ENCODE data around the gene HMOX2.

The HMOX2 gene

DNA sequence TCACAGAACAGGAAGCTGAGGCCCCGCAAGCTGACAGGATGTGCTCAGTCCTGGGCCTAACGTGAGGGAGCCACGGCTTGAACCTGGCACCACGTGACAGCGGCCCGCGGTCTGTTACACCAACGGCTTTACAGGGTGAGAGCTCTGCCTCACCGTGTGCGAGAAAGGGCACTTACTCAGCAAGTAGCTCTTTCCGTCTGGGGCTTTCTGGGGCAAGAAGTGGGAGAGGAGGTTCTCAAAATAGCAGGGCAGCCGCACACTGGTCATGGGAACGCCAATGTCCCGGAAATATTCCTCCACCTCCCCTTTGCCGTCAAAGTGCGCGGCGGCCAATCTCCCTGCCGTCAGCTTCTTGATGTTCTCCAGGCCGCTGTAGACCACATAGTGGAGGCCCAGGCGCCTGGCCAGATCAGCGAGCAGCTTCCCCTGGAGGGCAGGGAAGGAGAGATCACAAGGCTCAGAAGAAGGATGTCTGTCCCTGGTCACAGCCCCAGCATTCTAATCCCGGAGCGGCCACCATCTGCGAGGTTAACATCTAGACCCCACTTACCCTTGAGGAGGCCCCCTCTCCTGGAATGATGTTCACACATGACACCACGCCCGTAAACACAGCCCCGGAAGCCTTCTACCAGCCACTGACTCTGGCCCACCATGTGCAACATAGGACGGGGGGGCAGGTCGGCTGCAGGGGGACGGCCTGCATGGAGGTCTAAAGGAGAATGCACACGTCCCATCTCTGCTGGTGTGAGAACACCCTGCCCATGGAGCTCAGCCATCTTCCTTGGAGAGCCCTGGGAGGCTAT is 10.0 kb upstream of the HMOX2 start:
- Histone ChIP-seq H3K36me3 (ENCODE audit: insufficient read depth, insufficient read length, low read length) (peaks cover 73% of the 10 kb centered on the region), H3K9ac (ENCODE audit: insufficient read length, low read depth) (no peak overlapping the region), H3K27me3 (ENCODE audit: insufficient read depth, insufficient read length) (no peaks in the 10 kb centered on the region), H3K4me1 (ENCODE audit: insufficient read depth, insufficient read length) (peaks cover 6% of the 10 kb centered on the region), H3K9me3 (ENCODE audit: insufficient read depth, low read length) (no peaks in the 10 kb centered on the region), H3K4me3 (ENCODE audit: insufficient read length, low read depth) (no peak overlapping the region)
- no peak for DNase-seq (ENCODE audit: low read depth, low spot score)
- no peak for TF ChIP-seq YY1 (IDR thresholded peaks at IDR 0.05; ENCODE audit: insufficient read depth, insufficient read length)

DNA sequence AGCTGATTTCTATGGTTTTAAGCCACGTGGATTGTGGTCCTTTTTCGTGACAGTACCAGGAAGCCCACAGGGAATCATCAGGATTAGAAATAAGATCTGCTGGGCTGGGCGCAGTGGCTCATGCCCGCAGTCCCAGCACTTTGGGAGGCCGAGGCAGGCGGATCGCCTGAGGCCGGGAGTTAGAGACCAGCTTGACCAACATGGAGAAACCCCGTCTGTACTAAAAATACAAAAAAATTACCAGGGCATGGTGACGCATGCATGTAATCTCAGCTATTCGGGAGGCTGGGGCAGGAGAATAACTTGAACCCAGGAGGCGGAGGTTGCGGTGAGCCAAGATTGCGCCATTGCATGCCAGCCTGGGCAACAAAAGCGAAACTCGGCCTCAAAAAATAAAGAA is 8.3 kb upstream of the HMOX2 start:
- DNase-seq (ENCODE audit: low read depth, low spot score) = no peak
- Histone ChIP-seq H3K9me3 (ENCODE audit: insufficient read depth, low read length) (no peaks in the 10 kb centered on the region), H3K36me3 (ENCODE audit: insufficient read depth, insufficient read length, low read length) (peaks cover 62% of the 10 kb centered on the region), H3K4me3 (ENCODE audit: insufficient read length, low read depth) (no peak overlapping the region), H3K9ac (ENCODE audit: insufficient read length, low read depth) (no peak overlapping the region), H3K4me1 (ENCODE audit: insufficient read depth, insufficient read length) (peaks cover 4% of the 10 kb centered on the region), H3K27me3 (ENCODE audit: insufficient read depth, insufficient read length) (no peaks in the 10 kb centered on the region)
- TF ChIP-seq YY1 (IDR thresholded peaks at IDR 0.05; ENCODE audit: insufficient read depth, insufficient read length) (no peak), ZNF274 (IDR thresholded peaks at IDR 0.05; ENCODE audit: low read depth, low read length) (no peak), SUZ12 (IDR thresholded peaks at IDR 0.05; ENCODE audit: extremely low read depth, insufficient read depth, insufficient read length) (no peak)

DNA sequence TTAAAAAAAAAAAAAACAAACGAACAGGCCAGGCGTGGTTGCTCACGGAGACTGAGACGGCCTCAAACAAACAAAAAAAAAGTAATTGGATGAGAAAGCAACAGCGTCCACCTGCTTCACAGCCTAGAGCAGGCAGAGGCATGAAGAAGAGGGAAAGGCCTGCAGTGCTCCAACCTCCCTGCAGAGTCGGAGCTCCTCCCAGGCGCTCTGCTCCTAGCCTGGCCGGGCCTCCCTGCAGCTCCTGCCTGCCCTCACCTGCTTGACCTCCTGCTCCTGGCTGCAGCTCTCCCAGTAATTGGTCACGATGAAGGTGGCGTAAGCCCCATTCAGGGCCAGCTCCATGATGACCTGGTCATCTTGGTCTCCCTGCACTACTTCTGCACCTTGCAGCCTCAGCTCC is 7.2 kb upstream of the HMOX2 start:
- DNase-seq (ENCODE audit: low read depth, low spot score) = no peak
- Histone ChIP-seq H3K4me3 (ENCODE audit: insufficient read length, low read depth) (no peak overlapping the region), H3K36me3 (ENCODE audit: insufficient read depth, insufficient read length, low read length) (peaks cover 52% of the 10 kb centered on the region), H3K27me3 (ENCODE audit: insufficient read depth, insufficient read length) (no peaks in the 10 kb centered on the region), H3K4me1 (ENCODE audit: insufficient read depth, insufficient read length) (no peaks in the 10 kb centered on the region), H3K9me3 (ENCODE audit: insufficient read depth, low read length) (no peaks in the 10 kb centered on the region), H3K9ac (ENCODE audit: insufficient read length, low read depth) (no peak overlapping the region)
- TF ChIP-seq ZNF274 (IDR thresholded peaks at IDR 0.05; ENCODE audit: low read depth, low read length) = no peak
- TF ChIP-seq SUZ12 (IDR thresholded peaks at IDR 0.05; ENCODE audit: extremely low read depth, insufficient read depth, insufficient read length) = no peak
- TF ChIP-seq YY1 (IDR thresholded peaks at IDR 0.05; ENCODE audit: insufficient read depth, insufficient read length) = no peak

DNA sequence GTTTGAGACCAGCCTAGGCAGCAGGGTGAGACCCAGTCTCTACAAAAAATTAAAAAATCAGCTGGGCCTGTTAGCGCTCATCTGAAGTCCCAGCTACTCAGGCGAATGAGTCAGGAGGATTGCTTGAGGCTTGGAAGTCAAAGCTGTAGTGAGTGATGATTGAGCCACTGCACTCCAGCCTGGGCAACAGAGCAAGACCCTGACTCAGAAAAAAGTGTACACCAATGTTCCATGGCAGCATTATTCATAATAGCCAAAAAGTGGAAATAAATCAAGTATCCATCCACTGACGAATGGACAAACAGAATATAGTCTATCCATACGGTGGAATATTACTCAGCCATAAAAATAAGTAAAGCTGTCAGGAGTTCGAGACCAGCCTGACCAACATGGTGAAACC is 4.3 kb upstream of the HMOX2 start:
- no peak for DNase-seq (ENCODE audit: low read depth, low spot score)
- peaks cover 27% of the 10 kb centered on the region for H3K36me3 ChIP-seq (ENCODE audit: insufficient read depth, insufficient read length, low read length)
- TF ChIP-seq YY1 (IDR thresholded peaks at IDR 0.05; ENCODE audit: insufficient read depth, insufficient read length) = no peak
- H3K9ac ChIP-seq (ENCODE audit: insufficient read length, low read depth) = no peak overlapping the region
- no peak overlapping the region for H3K4me3 ChIP-seq (ENCODE audit: insufficient read length, low read depth)
- H3K4me1 ChIP-seq (ENCODE audit: insufficient read depth, insufficient read length) = no peaks in the 10 kb centered on the region
- peaks cover 10% of the 10 kb centered on the region; the same call in 1 of the 2 replicates for H3K9me3 ChIP-seq (ENCODE audit: insufficient read depth, low read length)
- no peaks in the 10 kb centered on the region for H3K27me3 ChIP-seq (ENCODE audit: insufficient read depth, insufficient read length)

DNA sequence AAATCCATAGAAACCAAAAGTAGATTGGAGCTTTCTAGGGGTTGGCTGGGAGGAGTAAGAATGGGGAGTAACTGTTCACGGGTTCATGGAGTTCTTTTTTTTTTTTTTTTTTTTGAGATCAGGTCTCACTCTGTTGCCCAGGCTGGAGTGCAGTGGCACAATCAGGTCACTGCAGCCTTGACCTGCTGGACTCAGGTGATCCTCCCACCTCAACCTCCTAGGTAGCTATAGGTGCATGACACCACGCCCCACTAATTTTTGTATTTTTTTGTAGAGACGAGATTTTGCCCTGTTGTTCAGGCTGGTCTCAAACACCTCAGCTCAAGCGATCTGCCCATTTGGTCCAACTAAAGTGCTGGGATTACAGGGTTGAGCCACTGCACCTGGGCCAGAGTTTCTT is 3.3 kb upstream of the HMOX2 start:
- Histone ChIP-seq H3K9ac (ENCODE audit: insufficient read length, low read depth) (no peak overlapping the region), H3K4me3 (ENCODE audit: insufficient read length, low read depth) (no peak overlapping the region), H3K9me3 (ENCODE audit: insufficient read depth, low read length) (peaks cover 10% of the 10 kb centered on the region; the same call in 1 of the 2 replicates), H3K4me1 (ENCODE audit: insufficient read depth, insufficient read length) (no peaks in the 10 kb centered on the region), H3K27me3 (ENCODE audit: insufficient read depth, insufficient read length) (no peaks in the 10 kb centered on the region), H3K36me3 (ENCODE audit: insufficient read depth, insufficient read length, low read length) (peaks cover 18% of the 10 kb centered on the region)
- no peak for DNase-seq (ENCODE audit: low read depth, low spot score)
- TF ChIP-seq SUZ12 (IDR thresholded peaks at IDR 0.05; ENCODE audit: extremely low read depth, insufficient read depth, insufficient read length) (no peak), YY1 (IDR thresholded peaks at IDR 0.05; ENCODE audit: insufficient read depth, insufficient read length) (no peak), ZNF274 (IDR thresholded peaks at IDR 0.05; ENCODE audit: low read depth, low read length) (no peak)

DNA sequence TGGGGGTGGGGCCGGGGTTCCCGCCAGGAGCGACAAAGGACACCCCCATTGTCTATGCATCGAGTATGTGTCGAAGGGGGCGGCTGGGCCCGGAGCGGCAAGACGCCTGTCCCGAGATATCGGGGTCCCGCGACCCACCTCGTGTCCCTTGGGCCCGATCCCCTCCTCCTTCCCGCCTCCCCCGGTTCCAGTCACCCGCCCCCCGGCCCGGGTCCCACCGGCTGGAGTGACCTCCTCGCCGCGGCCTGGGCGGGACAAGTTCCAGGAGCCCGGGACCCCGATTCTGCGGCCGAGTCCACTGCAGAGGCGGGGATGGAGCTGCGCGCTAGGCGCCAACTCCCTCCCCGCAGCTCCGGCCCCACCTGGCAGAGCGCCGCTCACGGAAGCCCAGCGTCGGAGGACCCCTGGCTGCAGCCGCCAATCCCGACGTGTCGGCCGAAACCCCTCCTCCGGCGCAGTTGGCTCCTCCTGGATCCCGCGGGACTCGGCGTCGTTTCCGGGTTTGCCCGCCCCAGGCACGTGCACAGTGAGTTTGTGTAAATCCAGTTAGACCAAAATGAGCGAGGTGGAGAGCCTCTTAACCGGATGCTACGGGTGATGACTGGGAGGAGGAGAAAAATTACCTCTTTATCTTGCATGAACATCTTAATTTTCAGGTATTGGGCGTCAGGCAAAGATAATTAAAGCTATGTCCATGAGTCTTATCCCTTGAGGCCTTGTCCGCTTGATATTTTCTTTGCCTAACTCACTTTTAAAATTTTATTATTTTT is 1.8 kb upstream of the HMOX2 start, which contains the start of gene NMRAL1:
Gene NMRAL1, minus strand, starts transcription at position 434 of the 770 bp plus-strand sequence. CDS start 493 bp downstream, outside the sequence.
- TF ChIP-seq SUZ12 (IDR thresholded peaks at IDR 0.05; ENCODE audit: extremely low read depth, insufficient read depth, insufficient read length) = no peak
- no peak for TF ChIP-seq YY1 (IDR thresholded peaks at IDR 0.05; ENCODE audit: insufficient read depth, insufficient read length)
- TF ChIP-seq ZNF274 (IDR thresholded peaks at IDR 0.05; ENCODE audit: low read depth, low read length) = no peak
- Histone ChIP-seq H3K9ac (ENCODE audit: insufficient read length, low read depth) (peak within 1 kb of the TSS; percentile 83), H3K4me3 (ENCODE audit: insufficient read length, low read depth) (peak within 1 kb of the TSS; percentile 71), H3K36me3 (ENCODE audit: insufficient read depth, insufficient read length, low read length) (peaks cover 15% of the 10 kb centered on the region), H3K27me3 (ENCODE audit: insufficient read depth, insufficient read length) (no peaks in the 10 kb centered on the region), H3K4me1 (ENCODE audit: insufficient read depth, insufficient read length) (no peaks in the 10 kb centered on the region), H3K9me3 (ENCODE audit: insufficient read depth, low read length) (peaks cover 10% of the 10 kb centered on the region; the same call in 1 of the 2 replicates)
- DNase-seq (ENCODE audit: low read depth, low spot score) = peak; percentile 92

DNA sequence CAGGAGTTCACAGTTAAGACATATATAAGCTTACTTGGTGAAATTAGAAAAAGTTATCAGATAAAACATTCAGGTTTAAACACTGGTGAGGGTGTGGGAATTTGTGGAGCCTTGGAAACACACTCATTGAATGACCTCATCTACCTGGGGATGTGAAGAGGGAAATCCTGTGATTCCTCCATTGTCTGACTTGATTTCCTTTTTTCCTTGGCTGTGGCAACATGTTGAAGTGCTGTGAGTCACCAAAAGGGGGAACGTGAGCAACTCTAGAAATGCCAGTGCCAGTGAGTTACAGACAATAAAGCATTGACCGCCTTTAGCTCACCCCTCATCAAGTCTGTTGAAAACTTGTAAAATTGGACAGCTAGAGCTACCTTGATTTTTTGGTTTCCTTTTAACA is 1.8 kb downstream of the HMOX2 start:
- Histone ChIP-seq H3K36me3 (ENCODE audit: insufficient read depth, insufficient read length, low read length) (peaks cover 11% of the 10 kb centered on the region), H3K9ac (ENCODE audit: insufficient read length, low read depth) (no peak overlapping the region), H3K27me3 (ENCODE audit: insufficient read depth, insufficient read length) (no peaks in the 10 kb centered on the region), H3K4me1 (ENCODE audit: insufficient read depth, insufficient read length) (peaks cover 2% of the 10 kb centered on the region), H3K4me3 (ENCODE audit: insufficient read length, low read depth) (no peak overlapping the region), H3K9me3 (ENCODE audit: insufficient read depth, low read length) (peaks cover 10% of the 10 kb centered on the region; the same call in 1 of the 2 replicates)
- TF ChIP-seq ZNF274 (IDR thresholded peaks at IDR 0.05; ENCODE audit: low read depth, low read length) = no peak
- no peak for TF ChIP-seq SUZ12 (IDR thresholded peaks at IDR 0.05; ENCODE audit: extremely low read depth, insufficient read depth, insufficient read length)
- TF ChIP-seq YY1 (IDR thresholded peaks at IDR 0.05; ENCODE audit: insufficient read depth, insufficient read length) = no peak
- no peak for DNase-seq (ENCODE audit: low read depth, low spot score)

Measured in NT2/D1 (cell line).